Measurements from ENCODE around the gene TRIOBP. TPM values are rescaled to one million over a fixed set of nuclear protein-coding genes. Genes with fewer than 3 reads are reported as not detected.
"Not testable (repeated sequence)": the region's sequence is repeated elsewhere in the genome, so short reads cannot be mapped to it uniquely, and the experiment has no call there.

The TRIOBP gene
- total RNA-seq, 1 experiment from 2014 or later, result 92.5 TPM

DNA sequence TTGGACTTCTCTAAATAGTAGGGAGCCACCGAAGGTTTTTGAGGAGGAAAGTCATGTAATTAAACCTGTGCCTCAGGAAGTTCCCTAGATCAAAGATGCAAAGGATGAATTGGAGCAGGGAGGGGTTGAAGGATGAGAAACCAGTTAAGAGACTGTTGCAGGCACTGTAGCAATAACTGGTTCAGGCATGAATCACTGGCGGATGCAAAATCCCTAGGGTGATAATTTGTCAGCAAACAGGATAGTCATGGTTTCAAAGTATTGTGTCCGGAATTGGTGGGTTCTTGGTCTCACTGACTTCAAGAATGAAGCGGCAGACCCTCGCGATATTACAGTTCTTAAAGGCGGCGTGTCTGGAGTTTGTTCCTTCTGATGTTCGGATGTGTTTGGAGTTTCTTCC lies 19.9 kb downstream of the TRIOBP start:
- no peak for DNase-seq (ENCODE audit: low read depth in 1 of 2, low spot score in 2 of 2)
- H3K27ac ChIP-seq, result no peak overlapping the region
- no peak overlapping the region for H3K4me3 ChIP-seq

DNA sequence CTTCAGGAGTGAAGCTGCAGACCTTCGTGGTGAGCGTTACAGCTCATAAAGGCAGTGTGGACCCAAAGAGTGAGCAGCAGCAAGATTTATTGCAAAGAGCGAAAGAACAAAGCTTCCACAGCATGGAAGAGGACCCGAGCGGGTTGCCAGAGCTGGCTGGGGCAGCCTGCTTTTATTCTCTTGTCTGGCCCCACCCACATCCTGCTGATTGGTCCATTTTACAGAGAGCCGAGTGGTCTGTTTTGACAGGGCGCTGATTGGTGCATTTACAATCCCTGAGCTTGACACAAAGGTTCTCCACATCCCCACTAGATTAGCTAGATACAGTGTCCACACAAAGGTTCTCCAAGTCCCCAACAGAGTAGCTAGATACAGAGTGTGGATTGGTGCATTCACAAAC lies 20.4 kb downstream of the TRIOBP start:
- not testable (repeated sequence) for H3K36me3 ChIP-seq; H3K27me3 ChIP-seq (replicated peaks); H3K4me1 ChIP-seq (replicated peaks); DNase-seq (ENCODE audit: low read depth in 1 of 2, low spot score in 2 of 2); H3K9me3 ChIP-seq (replicated peaks); H3K4me3 ChIP-seq; H3K27ac ChIP-seq

More for the DNA sequence above, 19.9 kb downstream of the TRIOBP start:
- Histone ChIP-seq H3K27me3 (replicated peaks) (no peaks in the 10 kb centered on the region), H3K4me1 (replicated peaks) (no peaks in the 10 kb centered on the region), H3K9me3 (replicated peaks) (no peaks in the 10 kb centered on the region), H3K36me3 (no peaks in the 10 kb centered on the region)

- H3K4me1 ChIP-seq (replicated peaks); H3K27me3 ChIP-seq (replicated peaks); DNase-seq (ENCODE audit: low read depth in 1 of 2, low spot score in 2 of 2); H3K27ac ChIP-seq; H3K36me3 ChIP-seq; H3K4me3 ChIP-seq; H3K9me3 ChIP-seq (replicated peaks): not testable (repeated sequence)
These were observed 21.0 kb downstream of the TRIOBP start for GRCh38 chr22:37717746-37718305.

- no peaks in the 10 kb centered on the region for H3K36me3 ChIP-seq
- DNase-seq (ENCODE audit: low read depth in 1 of 2, low spot score in 2 of 2), result no peak
- no peak overlapping the region for H3K4me3 ChIP-seq
- no peaks in the 10 kb centered on the region for H3K4me1 ChIP-seq (replicated peaks)
- no peak overlapping the region for H3K27ac ChIP-seq
- no peaks in the 10 kb centered on the region for H3K27me3 ChIP-seq (replicated peaks)
- H3K9me3 ChIP-seq (replicated peaks), result no peaks in the 10 kb centered on the region
These were observed 28.8 kb downstream of the TRIOBP start for GRCh38 chr22:37725551-37726240.

- Histone ChIP-seq H3K4me1 (replicated peaks) (no peaks in the 10 kb centered on the region), H3K27me3 (replicated peaks) (no peaks in the 10 kb centered on the region), H3K4me3 (no peak overlapping the region), H3K36me3 (no peaks in the 10 kb centered on the region), H3K9me3 (replicated peaks) (no peaks in the 10 kb centered on the region), H3K27ac (no peak overlapping the region)
- DNase-seq (ENCODE audit: low read depth in 1 of 2, low spot score in 2 of 2), result no peak
These were observed 29.5 kb downstream of the TRIOBP start for GRCh38 chr22:37726241-37726887.

GRCh38 chr22:37728620-37729019 lies 31.8 kb downstream of the TRIOBP start:
- Histone ChIP-seq H3K27me3 (replicated peaks) (no peaks in the 10 kb centered on the region), H3K27ac (no peak overlapping the region), H3K9me3 (replicated peaks) (no peaks in the 10 kb centered on the region), H3K36me3 (no peaks in the 10 kb centered on the region), H3K4me1 (replicated peaks) (no peaks in the 10 kb centered on the region), H3K4me3 (no peak overlapping the region)
- no peak for DNase-seq (ENCODE audit: low read depth in 1 of 2, low spot score in 2 of 2)

DNA sequence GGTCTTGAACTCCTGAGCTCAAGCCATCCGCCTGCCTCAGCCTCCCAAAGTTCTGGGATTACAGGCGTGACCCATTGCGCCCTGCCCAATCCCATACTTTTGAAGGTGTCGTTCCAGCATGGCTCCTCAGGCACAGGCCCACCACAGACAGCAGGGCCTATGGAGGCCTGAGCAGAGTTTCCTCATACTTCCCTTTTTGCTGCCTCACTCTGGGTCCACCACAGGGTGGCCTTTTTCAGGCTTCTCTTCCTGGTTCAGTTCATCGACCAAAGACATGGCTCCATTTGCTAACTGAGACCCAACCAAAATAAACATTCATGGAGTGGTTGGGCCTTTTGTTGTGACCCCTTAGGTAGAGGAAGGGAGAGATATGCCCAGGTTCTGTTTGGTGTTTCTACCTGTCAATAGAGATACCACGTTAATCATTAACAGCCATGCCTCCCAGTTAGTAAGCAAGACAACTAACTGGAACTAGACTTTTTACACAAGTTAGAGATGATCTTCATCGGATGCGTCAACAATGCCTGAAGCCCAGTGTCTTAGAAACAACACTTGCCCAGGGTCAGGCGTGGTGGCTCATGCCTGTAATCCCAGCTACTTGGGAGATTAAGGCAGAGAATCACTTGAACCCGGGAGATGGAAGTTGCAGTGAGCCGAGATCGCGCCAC lies 35.1 kb downstream of the TRIOBP start:
- no peaks in the 10 kb centered on the region for H3K4me1 ChIP-seq (replicated peaks)
- no peak overlapping the region for H3K27ac ChIP-seq
- H3K4me3 ChIP-seq, result no peak overlapping the region
- DNase-seq (ENCODE audit: low read depth in 1 of 2, low spot score in 2 of 2), result no peak
- no peaks in the 10 kb centered on the region for H3K27me3 ChIP-seq (replicated peaks)
- H3K36me3 ChIP-seq, result no peaks in the 10 kb centered on the region
- no peaks in the 10 kb centered on the region for H3K9me3 ChIP-seq (replicated peaks)

GRCh38 chr22:37732699-37733607 lies 36.1 kb downstream of the TRIOBP start:
- Histone ChIP-seq H3K36me3 (no peaks in the 10 kb centered on the region), H3K4me1 (replicated peaks) (no peaks in the 10 kb centered on the region), H3K27ac (no peak overlapping the region), H3K9me3 (replicated peaks) (no peaks in the 10 kb centered on the region), H3K4me3 (no peak overlapping the region), H3K27me3 (replicated peaks) (no peaks in the 10 kb centered on the region)
- DNase-seq (ENCODE audit: low read depth in 1 of 2, low spot score in 2 of 2), result no peak

DNA sequence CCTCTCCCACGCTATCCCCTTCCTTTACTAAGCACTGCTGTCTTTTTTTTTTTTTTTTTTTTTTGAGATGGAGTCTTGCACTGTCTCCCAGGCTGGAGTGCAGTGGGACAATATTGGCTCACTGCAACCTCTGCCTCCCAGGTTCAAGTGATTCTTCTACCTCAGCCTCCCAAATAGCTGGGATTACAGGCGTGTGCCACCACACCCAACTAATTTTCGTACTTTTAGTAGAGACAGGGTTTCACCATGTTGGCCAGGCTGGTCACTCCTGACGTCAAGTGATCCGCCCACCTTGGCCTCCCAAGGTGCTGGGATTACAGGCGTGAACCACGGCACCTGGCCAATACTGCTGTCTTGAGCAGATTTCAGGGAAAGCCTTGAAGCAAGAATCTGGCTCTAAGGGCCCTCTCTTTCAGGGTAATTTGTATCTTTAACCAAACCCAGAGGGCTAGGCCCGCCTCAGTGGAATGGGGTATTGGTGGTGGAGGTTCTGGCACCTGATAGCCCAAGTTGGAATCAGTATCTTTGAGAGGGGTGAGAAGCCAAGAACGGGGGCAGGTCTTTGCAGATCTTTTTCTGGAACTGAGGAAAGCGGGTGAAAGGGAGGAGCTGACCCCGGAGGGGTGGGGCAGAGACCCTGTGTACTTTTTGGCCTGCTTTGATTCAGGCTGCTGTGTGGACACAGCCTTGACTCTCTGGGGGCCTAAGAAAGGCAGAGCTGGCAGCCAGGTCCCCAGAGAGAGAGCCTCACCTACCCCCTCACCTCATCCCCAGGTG lies 37.0 kb downstream of the TRIOBP start:
- H3K4me3 ChIP-seq, result no peak overlapping the region
- H3K36me3 ChIP-seq, result no peaks in the 10 kb centered on the region
- no peaks in the 10 kb centered on the region for H3K27me3 ChIP-seq (replicated peaks)
- no peaks in the 10 kb centered on the region for H3K9me3 ChIP-seq (replicated peaks)
- H3K27ac ChIP-seq, result no peak overlapping the region
- DNase-seq (ENCODE audit: low read depth in 1 of 2, low spot score in 2 of 2), result no peak
- H3K4me1 ChIP-seq (replicated peaks), result no peaks in the 10 kb centered on the region

- H3K27me3 ChIP-seq (replicated peaks), result no peaks in the 10 kb centered on the region
- no peaks in the 10 kb centered on the region for H3K9me3 ChIP-seq (replicated peaks)
- no peaks in the 10 kb centered on the region for H3K4me1 ChIP-seq (replicated peaks)
These were observed 37.5 kb downstream of the TRIOBP start for GRCh38 chr22:37734402-37734700.

DNA sequence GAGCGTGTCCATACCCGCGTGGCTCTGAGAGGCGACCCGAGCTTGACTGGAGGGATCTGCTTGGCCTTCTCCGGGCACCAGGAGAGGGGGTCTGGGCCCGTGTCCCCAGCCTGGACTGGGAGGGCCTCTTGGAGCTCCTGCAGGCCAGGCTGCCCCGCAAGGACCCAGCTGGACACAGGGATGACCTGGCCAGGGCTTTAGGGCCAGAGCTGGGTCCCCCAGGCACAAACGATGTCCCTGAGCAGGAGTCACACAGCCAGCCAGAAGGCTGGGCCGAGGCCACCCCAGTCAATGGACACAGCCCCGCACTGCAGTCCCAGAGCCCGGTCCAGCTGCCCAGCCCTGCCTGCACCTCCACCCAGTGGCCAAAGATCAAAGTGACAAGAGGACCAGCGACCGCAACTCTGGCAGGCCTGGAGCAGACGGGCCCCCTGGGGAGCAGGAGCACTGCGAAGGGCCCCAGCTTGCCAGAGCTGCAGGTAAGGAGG lies 38.2 kb downstream of the TRIOBP start:
- Histone ChIP-seq H3K36me3 (no peaks in the 10 kb centered on the region), H3K4me1 (replicated peaks) (no peaks in the 10 kb centered on the region), H3K27ac (no peak overlapping the region), H3K27me3 (replicated peaks) (no peaks in the 10 kb centered on the region), H3K9me3 (replicated peaks) (no peaks in the 10 kb centered on the region), H3K4me3 (no peak overlapping the region)
- DNase-seq (ENCODE audit: low read depth in 1 of 2, low spot score in 2 of 2), result peak in 1 of 2 experiments; percentile 69

More at GRCh38 chr22:37734402-37734700, 37.5 kb downstream of the TRIOBP start:
- Histone ChIP-seq H3K27ac (no peak overlapping the region), H3K4me3 (no peak overlapping the region), H3K36me3 (no peaks in the 10 kb centered on the region)
- DNase-seq (ENCODE audit: low read depth in 1 of 2, low spot score in 2 of 2), result no peak

DNA sequence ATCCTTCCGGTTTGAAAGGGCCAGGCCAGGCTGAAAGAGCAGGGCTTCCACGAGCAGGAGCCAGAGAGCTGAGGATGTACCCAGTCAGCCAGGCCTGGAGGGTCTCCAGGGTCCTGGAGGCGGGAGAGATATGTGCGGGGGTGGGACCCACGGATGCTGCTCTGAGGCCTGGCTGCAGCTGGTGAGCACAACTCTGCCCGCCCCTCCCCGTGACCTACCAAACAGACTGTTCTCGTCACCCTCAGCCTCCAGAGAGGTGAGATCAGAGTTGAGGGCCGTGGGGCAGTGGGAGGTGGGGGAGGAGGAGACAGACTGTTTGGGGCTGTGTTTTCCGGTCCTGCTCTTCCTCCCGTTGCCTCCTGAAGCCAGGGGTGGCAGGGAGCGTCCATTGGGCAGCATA lies 42.2 kb downstream of the TRIOBP start:
- no peak for DNase-seq (ENCODE audit: low read depth in 1 of 2, low spot score in 2 of 2)
- H3K27me3 ChIP-seq (replicated peaks), result no peaks in the 10 kb centered on the region
- H3K27ac ChIP-seq, result no peak overlapping the region
- no peaks in the 10 kb centered on the region for H3K9me3 ChIP-seq (replicated peaks)
- no peak overlapping the region for H3K4me3 ChIP-seq
- peaks cover 30% of the 10 kb centered on the region for H3K4me1 ChIP-seq (replicated peaks)
- H3K36me3 ChIP-seq, result no peaks in the 10 kb centered on the region; the same call in 1 of the 2 replicates

DNA sequence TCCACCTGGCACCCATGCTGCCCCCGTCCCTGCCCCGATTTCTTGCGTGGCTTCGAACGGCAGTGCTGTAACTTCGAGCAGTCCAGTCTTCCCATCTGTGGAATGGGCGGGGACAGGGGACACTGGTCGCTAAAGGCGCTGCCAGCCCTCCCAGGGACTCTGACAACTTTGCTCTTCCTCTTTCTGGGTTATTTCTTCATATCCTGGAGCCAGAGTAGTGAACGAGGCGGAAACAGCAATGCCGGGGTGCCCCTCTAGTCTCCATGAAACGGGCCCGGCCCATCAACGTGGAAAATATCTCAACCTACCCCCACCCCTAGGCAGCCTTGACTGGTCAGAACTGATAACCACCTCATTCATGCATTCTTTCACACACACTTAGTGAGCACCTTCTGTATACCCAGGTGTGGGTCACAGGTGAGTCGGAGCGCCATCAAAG lies 42.8 kb downstream of the TRIOBP start:
- no peak for DNase-seq (ENCODE audit: low read depth in 1 of 2, low spot score in 2 of 2)
- Histone ChIP-seq H3K36me3 (peaks cover 3% of the 10 kb centered on the region; the same call in 1 of the 2 replicates), H3K27ac (no peak overlapping the region), H3K27me3 (replicated peaks) (no peaks in the 10 kb centered on the region), H3K4me1 (replicated peaks) (peaks cover 30% of the 10 kb centered on the region), H3K9me3 (replicated peaks) (no peaks in the 10 kb centered on the region), H3K4me3 (no peak overlapping the region)
